PFSK-1 (cell line): ENCODE results near the gene PFKP.

Source experiments
- TAF1 ChIP-seq: IDR thresholded peaks from 2 replicates; pipeline ENCODE4 v1.6.1; 2012; ENCODE audit warnings: low read length, control low read depth, borderline replicate concordance; ENCODE audit not compliant: insufficient read depth
- TF ChIP-seq, protein P1 (sequence below), 2 experiments: IDR thresholded peaks; 2 replicates each; pipeline versions ENCODE4 v1.6.1 to v1.8.0; 2011 to 2012; ENCODE audit warnings: low read depth in 2 of 2, low read length in 2 of 2, control low read depth in 1 of 2, inconsistent platforms in 1 of 2, mild to moderate bottlenecking in 1 of 2, moderate library complexity in 1 of 2; ENCODE audit not compliant: insufficient read depth in 1 of 2

DNA sequence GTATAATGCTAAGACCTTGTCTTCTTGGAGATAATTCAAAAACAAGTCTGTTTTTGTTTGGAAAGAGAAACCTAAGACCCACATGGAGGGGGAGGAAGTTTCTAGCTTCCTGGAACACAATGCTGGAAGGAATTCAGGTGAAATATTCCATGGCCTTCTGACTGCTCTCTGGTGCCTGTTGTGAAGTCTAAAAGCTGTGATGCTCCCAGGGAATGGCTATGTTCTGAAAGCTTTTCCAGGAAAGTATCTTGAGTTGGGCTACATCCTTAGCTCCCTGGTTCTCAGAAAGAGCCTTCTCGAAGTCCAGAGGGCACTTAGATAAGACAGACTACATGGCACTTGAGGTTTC, 12.5 kb upstream of the PFKP start:
- no peak for TF ChIP-seq TAF1
- TF ChIP-seq, protein P1, sequence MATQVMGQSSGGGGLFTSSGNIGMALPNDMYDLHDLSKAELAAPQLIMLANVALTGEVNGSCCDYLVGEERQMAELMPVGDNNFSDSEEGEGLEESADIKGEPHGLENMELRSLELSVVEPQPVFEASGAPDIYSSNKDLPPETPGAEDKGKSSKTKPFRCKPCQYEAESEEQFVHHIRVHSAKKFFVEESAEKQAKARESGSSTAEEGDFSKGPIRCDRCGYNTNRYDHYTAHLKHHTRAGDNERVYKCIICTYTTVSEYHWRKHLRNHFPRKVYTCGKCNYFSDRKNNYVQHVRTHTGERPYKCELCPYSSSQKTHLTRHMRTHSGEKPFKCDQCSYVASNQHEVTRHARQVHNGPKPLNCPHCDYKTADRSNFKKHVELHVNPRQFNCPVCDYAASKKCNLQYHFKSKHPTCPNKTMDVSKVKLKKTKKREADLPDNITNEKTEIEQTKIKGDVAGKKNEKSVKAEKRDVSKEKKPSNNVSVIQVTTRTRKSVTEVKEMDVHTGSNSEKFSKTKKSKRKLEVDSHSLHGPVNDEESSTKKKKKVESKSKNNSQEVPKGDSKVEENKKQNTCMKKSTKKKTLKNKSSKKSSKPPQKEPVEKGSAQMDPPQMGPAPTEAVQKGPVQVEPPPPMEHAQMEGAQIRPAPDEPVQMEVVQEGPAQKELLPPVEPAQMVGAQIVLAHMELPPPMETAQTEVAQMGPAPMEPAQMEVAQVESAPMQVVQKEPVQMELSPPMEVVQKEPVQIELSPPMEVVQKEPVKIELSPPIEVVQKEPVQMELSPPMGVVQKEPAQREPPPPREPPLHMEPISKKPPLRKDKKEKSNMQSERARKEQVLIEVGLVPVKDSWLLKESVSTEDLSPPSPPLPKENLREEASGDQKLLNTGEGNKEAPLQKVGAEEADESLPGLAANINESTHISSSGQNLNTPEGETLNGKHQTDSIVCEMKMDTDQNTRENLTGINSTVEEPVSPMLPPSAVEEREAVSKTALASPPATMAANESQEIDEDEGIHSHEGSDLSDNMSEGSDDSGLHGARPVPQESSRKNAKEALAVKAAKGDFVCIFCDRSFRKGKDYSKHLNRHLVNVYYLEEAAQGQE (IDR thresholded peaks at IDR 0.05; ENCODE audit: insufficient read depth in 1 of 2, low read depth in 2 of 2, low read length in 2 of 2), result no peak
